PC-9 (cell line): ENCODE measurements around the gene DSG3. TPM values are rescaled to one million over a fixed set of nuclear protein-coding genes. Genes with fewer than 3 reads are reported as not detected.

Experiments
- BruUV-seq: library from RNA; stranded (reverse); fragments of 400-500 nt; replicated peaks from 2 replicates; lab custom pipeline; 2021; lab: Mats Ljungman, UMichigan
- CTCF ChIA-PET: fragments of 300-600 bp; sonication (Branson Sonifier 250); formaldehyde crosslinking; loops from one replicate; lab custom pipeline; 2022; ENCODE audit warnings: antibody characterized with exemption; lab: Charles Lee
- POLR2A ChIA-PET: fragments of 300-600 bp; sonication (Branson Sonifier 250); formaldehyde crosslinking; loops from one replicate; lab custom pipeline; 2022; ENCODE audit warnings: antibody characterized with exemption; ENCODE audit not compliant: unreplicated experiment; lab: Charles Lee
- DNase-seq, 2 experiments: peaks; one replicate each; pipeline versions ENCODE4 v3.0.0 to v3.0.0-alpha.2; 2015 to 2022; ENCODE audit warnings: mixed read lengths in 1 of 2
- H2AFZ ChIP-seq: fragments of 200-600 bp; sonication (generic); 2 replicates; pipeline ENCODE4 v1.8.1; 2017; ENCODE audit warnings: antibody characterized with exemption
- H3F3A ChIP-seq: fragments of 200-600 bp; sonication (generic); 2 replicates; pipeline ENCODE4 v1.8.1; 2017; ENCODE audit warnings: antibody characterized with exemption, mild to moderate bottlenecking, low read depth; ENCODE audit not compliant: insufficient read depth
- H3K27ac ChIP-seq: fragments of 200-600 bp; sonication (generic); 2 replicates; pipeline ENCODE4 v1.6.1; 2016; ENCODE audit warnings: mixed run types
- H3K27me3 ChIP-seq: fragments of 200-600 bp; sonication (generic); 2 replicates; pipeline ENCODE4 v1.6.1; 2016; ENCODE audit warnings: low read depth, mixed run types; ENCODE audit not compliant: insufficient read depth
- H3K36me3 ChIP-seq: fragments of 200-600 bp; sonication (generic); 2 replicates; pipeline ENCODE4 v1.6.1; 2016; ENCODE audit warnings: low read depth, mixed run types
- H3K4me1 ChIP-seq: fragments of 200-600 bp; sonication (generic); replicated peaks from 2 replicates; pipeline ENCODE4 v1.6.1; 2016; ENCODE audit warnings: mixed run types; ENCODE audit not compliant: insufficient read depth
- H3K4me2 ChIP-seq: fragments of 200-600 bp; sonication (generic); 2 replicates; pipeline ENCODE4 v1.6.1; 2017; ENCODE audit warnings: mixed run types
- H3K4me3 ChIP-seq: fragments of 200-600 bp; sonication (generic); 2 replicates; pipeline ENCODE4 v1.6.1; 2016; ENCODE audit warnings: mixed run types
- H3K79me2 ChIP-seq: fragments of 200-600 bp; sonication (generic); 2 replicates; pipeline ENCODE4 v1.6.1; 2017; ENCODE audit warnings: low read depth, mixed run types
- H3K9me2 ChIP-seq: fragments of 200-600 bp; sonication (generic); 2 replicates; pipeline ENCODE4 v1.8.1; 2017; ENCODE audit warnings: mild to moderate bottlenecking; ENCODE audit not compliant: insufficient read depth
- H3K9me3 ChIP-seq: fragments of 200-600 bp; sonication (generic); 2 replicates; pipeline ENCODE4 v1.8.1; 2016; ENCODE audit warnings: low read depth; ENCODE audit not compliant: insufficient read depth
- H4K20me1 ChIP-seq: fragments of 200-600 bp; sonication (generic); 2 replicates; pipeline ENCODE4 v1.8.1; 2017; ENCODE audit not compliant: insufficient read depth
- CTCF ChIP-seq: fragments of 200-600 bp; sonication (generic); conservative IDR thresholded peaks from 2 replicates; pipeline ENCODE4 v1.6.1; 2017; ENCODE audit warnings: mixed run types, antibody characterized with exemption, mild to moderate bottlenecking, moderate library complexity
- EZH2 ChIP-seq: fragments of 200-600 bp; sonication (generic); IDR thresholded peaks from 2 replicates; pipeline ENCODE4 v1.8.0; 2017; ENCODE audit warnings: antibody characterized with exemption, low read depth
- intact Hi-C: fragments of 100-400 bp; cut with micrococcal nuclease; formaldehyde crosslinking; loops from one replicate; pipeline ENCODE4 v1.10.0; 2022; ENCODE audit not compliant: unreplicated experiment
- total RNA-seq: library from RNA; stranded (reverse); gene quantifications from 2 replicates; pipeline ENCODE4 v1.2.3, GENCODE V29; 2021

DSG3 gene
- total RNA-seq, 1 experiment from 2014 or later, result 0.13 TPM

GRCh38 chr18:31401156-31402025, 46.1 kb upstream of the DSG3 start:
- H3F3A ChIP-seq, result no peaks in the 10 kb centered on the region
- H3K9me2 ChIP-seq, result no peaks in the 10 kb centered on the region
- intact Hi-C loops, result no loop called here
- H4K20me1 ChIP-seq, result no peaks in the 10 kb centered on the region
- no peaks in the 10 kb centered on the region for H3K9me3 ChIP-seq
- no peaks in the 10 kb centered on the region for H3K36me3 ChIP-seq
- H2AFZ ChIP-seq, result no peak overlapping the region
- CTCF ChIA-PET, result no interaction called here
- DNase-seq, result no peak
- no peak overlapping the region for H3K4me3 ChIP-seq
- H3K79me2 ChIP-seq, result no peaks in the 10 kb centered on the region
- BruUV-seq, result no TSS peak
- no peaks in the 10 kb centered on the region for H3K27me3 ChIP-seq
- TF ChIP-seq CTCF, result no peak
- no peak for TF ChIP-seq EZH2
- H3K4me1 ChIP-seq, result peaks cover 18% of the 10 kb centered on the region
- H3K27ac ChIP-seq, result no peak overlapping the region
- H3K4me2 ChIP-seq, result no peak overlapping the region
- POLR2A ChIA-PET, result no interaction called here

- no peaks in the 10 kb centered on the region for H3K27me3 ChIP-seq
- peaks cover 15% of the 10 kb centered on the region for H3K4me1 ChIP-seq
- DNase-seq, result no peak
- TF ChIP-seq EZH2, result no peak
- no peak for TF ChIP-seq CTCF
- H2AFZ ChIP-seq, result no peak overlapping the region
- no peaks in the 10 kb centered on the region for H4K20me1 ChIP-seq
- H3K27ac ChIP-seq, result no peak overlapping the region
- H3F3A ChIP-seq, result no peaks in the 10 kb centered on the region
- no peaks in the 10 kb centered on the region for H3K79me2 ChIP-seq
- no TSS peak for BruUV-seq
- intact Hi-C loops, result no loop called here
- H3K9me2 ChIP-seq, result no peaks in the 10 kb centered on the region
- no peaks in the 10 kb centered on the region for H3K36me3 ChIP-seq
- H3K4me2 ChIP-seq, result no peak overlapping the region
- no peaks in the 10 kb centered on the region for H3K9me3 ChIP-seq
- no peak overlapping the region for H3K4me3 ChIP-seq
- ChIA-PET CTCF (no interaction called here), POLR2A (no interaction called here)
Measured at GRCh38 chr18:31402026-31402373, 45.5 kb upstream of the DSG3 start.

GRCh38 chr18:31403409-31403808, 44.1 kb upstream of the DSG3 start:
- Histone ChIP-seq H3K79me2 (no peaks in the 10 kb centered on the region), H3K36me3 (no peaks in the 10 kb centered on the region), H3F3A (no peaks in the 10 kb centered on the region), H3K4me1 (peaks cover 9% of the 10 kb centered on the region), H3K9me2 (no peaks in the 10 kb centered on the region), H2AFZ (no peak overlapping the region), H3K27ac (no peak overlapping the region), H3K4me2 (no peak overlapping the region), H3K27me3 (no peaks in the 10 kb centered on the region), H3K9me3 (no peaks in the 10 kb centered on the region), H4K20me1 (no peaks in the 10 kb centered on the region), H3K4me3 (no peak overlapping the region)
- no TSS peak for BruUV-seq
- ChIA-PET CTCF (no interaction called here), POLR2A (no interaction called here)
- intact Hi-C loops, result no loop called here
- TF ChIP-seq CTCF (no peak), EZH2 (no peak)
- no peak for DNase-seq
